Stimulated activated naive CD8-positive, alpha-beta T cell treated with anti-CD3 and anti-CD28 coated beads, Interleukin-15, Interleukin-2, amounts not matched to agents 100 U/mL and 50 U/mL, for 24 hours (primary cell): Measurements from ENCODE around the gene UNC50.

Experiments used
- ATAC-seq: fragments of 150-1000 bp; cut with Tn5 transposase; one replicate; pipeline ENCODE4 v1.10.0; 2021
- DNase-seq: peaks from one replicate; pipeline ENCODE4 v3.0.0; 2021

UNC50 gene

GRCh38 chr2:98608962-98609604 lies 694 bp downstream of the UNC50 start:
- no peak for ATAC-seq
- no peak for DNase-seq

DNA sequence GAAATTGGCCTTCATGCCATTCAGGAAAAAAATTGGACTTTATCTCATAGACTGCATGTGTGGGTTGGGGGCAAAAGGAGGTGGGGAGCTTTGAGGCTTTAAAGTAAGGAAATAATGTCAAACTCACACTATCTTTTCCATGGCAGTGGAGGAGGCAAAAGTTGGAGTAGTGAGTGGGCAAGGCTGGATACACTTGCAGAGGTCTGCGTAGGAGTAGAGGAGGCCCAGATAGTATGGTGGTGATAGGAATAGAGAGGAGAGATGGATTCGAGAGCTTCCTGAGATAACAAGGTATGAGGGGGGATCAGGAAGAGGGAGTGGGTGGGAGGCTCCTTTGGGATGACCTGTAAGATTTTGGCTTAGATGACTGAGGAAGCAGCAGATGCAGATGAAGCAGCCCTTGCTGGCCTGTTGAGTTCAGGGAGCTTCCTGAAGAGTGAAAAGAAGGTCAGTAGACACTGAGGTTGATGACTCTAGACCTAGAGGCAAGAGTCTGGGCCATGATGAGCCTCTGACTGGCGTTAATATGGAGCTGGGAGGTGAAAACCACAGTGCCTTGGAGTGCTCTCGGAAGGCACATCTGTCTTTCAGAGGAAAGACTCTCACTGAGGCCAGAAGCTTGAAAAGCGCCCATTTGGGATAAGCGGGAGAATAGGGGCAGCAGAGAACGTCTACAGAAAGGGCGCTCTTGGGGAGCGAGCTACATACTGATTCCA lies 5.8 kb downstream of the UNC50 start:
- DNase-seq (no peak), ATAC-seq (no peak)

GRCh38 chr2:98615481-98615880 lies 7.1 kb downstream of the UNC50 start:
- no peak for DNase-seq
- ATAC-seq = no peak

DNA sequence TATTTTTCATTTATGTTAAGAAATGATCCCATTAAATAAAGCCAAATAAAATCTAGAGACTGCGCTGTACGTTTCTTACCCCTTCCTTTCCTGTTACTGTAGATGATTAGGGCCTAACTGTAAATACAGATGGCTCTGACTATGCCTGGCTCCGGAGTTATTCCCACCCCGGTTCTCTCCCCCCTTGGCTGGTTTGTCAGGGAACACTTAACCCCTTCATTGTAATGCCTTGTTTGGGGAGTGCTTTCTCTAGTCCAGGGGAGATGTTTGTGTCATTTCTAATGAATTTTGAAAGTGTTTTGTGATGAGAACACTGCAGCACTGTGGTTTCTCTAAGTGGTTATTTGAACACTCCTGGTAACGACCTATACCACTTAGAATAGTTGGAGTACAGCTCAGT lies 8.8 kb downstream of the UNC50 start:
- no peak for DNase-seq

DNA sequence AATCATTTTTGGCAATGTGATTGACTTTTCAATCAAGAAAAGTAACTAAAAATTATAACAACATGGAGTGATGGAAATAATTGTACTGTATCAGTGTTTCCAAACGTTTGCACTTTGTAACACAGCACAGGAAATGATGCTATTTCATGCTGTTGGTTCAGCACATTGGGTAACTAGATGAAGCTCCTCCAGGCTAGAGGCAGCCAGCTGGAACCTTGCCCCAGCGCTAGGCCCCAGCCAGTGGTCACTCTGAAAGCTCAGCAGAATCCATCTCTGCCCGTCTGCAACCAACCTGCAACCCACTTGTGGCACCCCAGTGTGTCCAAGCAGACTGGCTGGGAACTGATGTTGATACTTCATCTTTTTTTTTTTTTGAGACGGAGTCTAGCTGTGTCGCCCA lies 15.3 kb downstream of the UNC50 start:
- DNase-seq (no peak), ATAC-seq (peak; percentile 65)

More for the DNA sequence above, 8.8 kb downstream of the UNC50 start:
- ATAC-seq = no peak

GRCh38 chr2:98632351-98632750 lies 24.0 kb downstream of the UNC50 start:
- ATAC-seq (no peak), DNase-seq (no peak)

DNA sequence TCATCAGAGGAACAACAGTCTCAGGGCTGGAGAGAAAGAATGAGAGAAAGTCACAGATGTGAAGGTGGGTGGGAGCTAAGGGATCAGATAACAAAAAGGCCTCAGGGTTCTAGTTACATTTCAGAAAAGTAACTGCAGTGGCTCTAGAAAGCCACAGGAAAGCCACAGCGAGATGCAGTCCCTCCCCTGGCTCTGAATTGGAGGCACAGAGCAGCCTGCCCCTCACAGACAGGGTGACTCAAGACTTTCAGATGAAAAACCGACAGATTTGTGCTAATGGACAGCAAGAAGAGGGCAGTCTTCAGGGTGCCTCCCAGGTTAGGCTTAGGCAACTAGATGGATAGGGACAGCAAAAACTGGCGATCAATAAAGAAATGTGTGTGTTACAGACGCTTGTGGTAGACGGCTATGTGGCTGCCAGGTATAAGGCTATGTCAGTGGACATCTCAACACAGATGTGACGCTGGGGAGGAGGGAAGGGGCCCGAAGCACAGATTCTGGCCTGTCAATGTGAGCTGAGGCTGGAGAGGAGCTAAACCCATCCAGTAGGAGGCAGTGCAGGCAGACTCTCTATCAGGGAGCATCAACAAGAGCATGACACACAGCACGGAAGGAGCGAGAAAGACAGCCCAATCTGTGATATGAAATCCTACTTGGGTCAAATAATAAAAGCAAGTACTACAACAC lies 26.2 kb downstream of the UNC50 start:
- peak; percentile 69 for ATAC-seq
- peak; percentile 64 for DNase-seq

- ATAC-seq = peak; percentile 86
- peak; percentile 46 for DNase-seq
Observed at GRCh38 chr2:98637401-98638147, 29.2 kb downstream of the UNC50 start.

DNA sequence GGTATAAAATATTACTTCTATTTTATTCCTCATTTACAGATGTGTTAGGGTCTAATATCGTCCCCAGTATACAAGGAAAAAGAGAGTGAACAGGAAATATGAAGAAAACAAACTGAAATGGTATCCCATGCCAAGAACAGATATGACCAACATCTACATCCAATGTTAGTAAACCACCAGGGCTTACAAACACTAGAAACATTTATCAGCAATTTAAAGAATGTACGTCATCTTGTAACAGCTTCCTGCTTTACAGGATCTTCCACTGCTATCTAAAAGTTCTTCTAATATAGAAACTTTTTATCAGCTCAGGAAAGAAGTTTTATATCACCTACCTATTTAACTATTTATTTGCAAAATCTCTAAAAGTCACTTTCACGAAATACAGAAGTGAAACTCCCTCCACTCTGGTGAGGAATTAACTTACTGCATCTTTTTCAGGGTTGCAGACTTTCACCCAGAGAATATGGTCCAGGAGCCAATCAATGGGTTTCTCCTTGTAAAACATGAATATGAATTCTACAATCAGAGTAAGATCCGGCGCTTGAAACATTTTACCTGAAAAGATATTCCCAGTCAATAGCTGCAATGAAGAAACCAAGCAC lies 35.2 kb downstream of the UNC50 start:
- ATAC-seq (no peak), DNase-seq (no peak)

DNA sequence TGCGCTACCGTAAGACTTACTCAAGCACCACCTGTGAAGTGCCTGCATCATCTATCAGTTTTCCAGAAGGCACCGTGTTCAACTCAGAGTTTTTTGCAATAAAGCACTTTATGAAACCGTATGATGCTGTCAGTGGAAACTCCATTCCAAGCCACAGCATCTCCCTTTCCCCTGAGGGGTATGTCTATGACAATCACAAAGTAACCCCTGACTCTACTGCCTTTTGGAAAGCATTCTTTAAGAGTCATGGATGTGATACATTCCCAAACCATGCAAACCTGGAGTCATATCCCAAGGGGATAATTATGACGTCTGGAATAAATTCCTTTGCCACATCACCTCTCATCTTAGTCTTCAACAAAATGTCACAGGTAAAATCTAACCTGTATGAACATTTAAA lies 39.2 kb downstream of the UNC50 start:
- ATAC-seq (no peak), DNase-seq (no peak)

- no peak for DNase-seq
- ATAC-seq = no peak
Observed at GRCh38 chr2:98648451-98648850, 40.1 kb downstream of the UNC50 start.

- ATAC-seq = peak; percentile 94
- peak; percentile 81 for DNase-seq
Observed at GRCh38 chr2:98649135-98649991, 41.0 kb downstream of the UNC50 start.

- ATAC-seq (no peak), DNase-seq (no peak)
Observed at GRCh38 chr2:98649992-98650375, 41.6 kb downstream of the UNC50 start.

DNA sequence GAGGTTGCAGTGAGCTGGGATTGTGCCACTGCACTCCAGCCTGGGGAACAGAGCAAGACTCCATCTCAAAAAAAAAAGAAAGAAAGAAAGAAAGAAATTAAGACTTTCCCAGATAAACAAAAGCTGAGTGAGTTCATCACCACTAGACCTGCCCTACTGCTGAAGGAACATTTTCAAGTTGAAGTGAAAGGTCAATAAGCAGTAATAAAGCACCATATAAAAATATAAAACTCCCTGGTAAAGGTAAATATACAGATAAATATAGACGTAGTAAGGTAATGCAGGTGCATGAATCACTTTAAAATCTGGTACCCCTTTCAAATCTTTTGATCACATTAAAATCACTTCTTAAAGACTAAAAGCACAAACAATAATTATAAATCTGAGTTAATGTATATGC lies 42.6 kb downstream of the UNC50 start:
- ATAC-seq = no peak

DNA sequence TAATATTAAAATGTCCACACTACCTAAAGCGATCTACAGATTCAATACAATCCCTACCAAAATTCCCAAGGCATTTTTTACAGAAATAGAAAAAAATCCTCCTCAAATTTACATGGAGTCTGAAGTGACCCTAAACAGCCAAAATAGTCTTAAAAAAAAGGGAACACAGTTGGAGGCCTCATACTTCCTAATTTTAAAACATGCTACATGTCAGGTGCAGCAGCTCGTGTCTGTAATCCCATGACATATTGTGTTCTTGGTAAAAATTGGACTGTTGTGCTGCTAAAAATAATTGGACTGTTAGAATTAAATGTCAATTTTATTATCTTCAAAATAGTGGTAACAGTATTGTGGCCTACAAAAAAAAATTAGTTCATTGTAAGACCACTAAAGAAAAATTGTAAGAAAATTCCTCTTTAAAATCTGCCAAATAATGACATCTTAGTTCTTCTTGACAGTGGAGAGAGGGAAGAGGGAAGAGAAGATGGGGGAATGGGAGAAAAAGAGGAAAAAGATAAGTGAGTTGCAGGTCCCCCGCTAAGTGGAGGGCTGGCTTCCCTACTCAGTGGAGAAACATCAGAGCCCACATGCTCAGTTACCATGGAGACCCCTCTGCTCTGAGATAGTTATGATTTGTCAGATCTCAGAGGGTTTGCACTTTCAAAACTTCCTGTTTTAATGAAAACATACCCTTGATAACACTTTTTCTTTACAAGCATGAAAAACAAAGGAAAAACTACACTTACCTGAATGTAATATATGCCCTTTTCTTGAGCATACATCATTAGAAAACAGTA lies 46.5 kb downstream of the UNC50 start:
- DNase-seq = peak; percentile 42
- peak; percentile 75 for ATAC-seq

More for the DNA sequence above, 42.6 kb downstream of the UNC50 start:
- DNase-seq = no peak

- peak; percentile 55 for ATAC-seq
Observed at GRCh38 chr2:98656800-98657199, 48.4 kb downstream of the UNC50 start.

DNA sequence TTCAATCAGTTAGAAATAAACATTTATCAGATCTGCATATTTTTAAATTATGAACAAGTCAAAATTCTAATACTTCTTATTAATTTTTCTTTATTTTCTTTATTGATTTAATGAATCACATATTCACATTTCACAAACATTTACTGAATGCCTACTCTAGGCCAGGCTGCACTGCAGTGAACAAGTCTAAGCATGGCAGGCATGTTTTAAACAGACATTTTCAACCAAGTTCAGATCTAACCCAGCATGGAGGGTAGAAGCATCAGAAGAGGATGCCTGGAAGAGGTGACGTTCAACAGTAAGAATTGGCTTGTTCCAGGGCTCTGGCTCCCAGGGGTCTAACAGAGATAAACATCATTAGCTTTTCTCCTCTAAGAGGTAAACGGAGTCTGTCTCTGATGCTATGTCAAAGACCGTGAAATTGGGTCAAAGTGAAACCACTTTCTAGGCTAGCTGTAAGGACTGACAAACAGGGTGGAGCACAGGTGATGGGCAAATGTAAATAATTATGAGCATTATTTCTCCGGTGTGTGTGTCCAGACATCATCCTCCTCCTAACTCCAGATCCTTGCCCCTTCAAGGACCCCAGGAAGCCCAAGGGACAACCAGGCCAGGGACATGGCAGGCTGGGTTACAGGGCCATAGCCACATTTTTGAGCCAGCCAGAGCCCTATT lies 50.6 kb downstream of the UNC50 start:
- ATAC-seq (peak; percentile 45), DNase-seq (no peak)

More at GRCh38 chr2:98656800-98657199, 48.4 kb downstream of the UNC50 start:
- no peak for DNase-seq

DNA sequence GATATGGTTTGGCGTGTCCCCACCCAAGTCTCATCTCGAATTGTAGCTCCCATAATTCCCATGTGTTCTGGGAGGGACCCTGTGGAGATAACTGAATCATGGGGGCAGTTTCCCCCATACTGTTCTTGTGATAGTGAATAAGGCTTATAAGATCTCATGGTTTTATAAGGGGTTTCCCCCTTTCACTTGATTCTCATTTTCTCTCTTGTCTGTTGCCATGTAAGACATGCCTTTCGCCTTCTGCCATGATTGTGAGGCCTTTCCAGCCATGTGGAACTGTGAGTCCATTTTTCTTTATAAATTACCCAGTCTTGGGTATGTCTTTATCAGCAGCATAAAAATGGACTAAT lies 51.1 kb downstream of the UNC50 start:
- peak; percentile 47 for DNase-seq

GRCh38 chr2:98663511-98664090 lies 55.2 kb downstream of the UNC50 start:
- ATAC-seq = peak; percentile 33
- no peak for DNase-seq

More for the DNA sequence above, 51.1 kb downstream of the UNC50 start:
- peak; percentile 47 for ATAC-seq
